Activated CD4-positive, alpha-beta T cell treated with anti-CD3 and anti-CD28 coated beads, Interleukin-2, amount 50 U/mL, for 24 hours (primary cell): ENCODE measurements around the gene FEZF1.

Experiments
- DNase-seq, 2 donors: peaks; one replicate each; pipeline ENCODE4 v3.0.0-alpha.2; 2020; ENCODE audit warnings: low read depth in 1 of 2, low spot score in 1 of 2

Gene FEZF1

DNA sequence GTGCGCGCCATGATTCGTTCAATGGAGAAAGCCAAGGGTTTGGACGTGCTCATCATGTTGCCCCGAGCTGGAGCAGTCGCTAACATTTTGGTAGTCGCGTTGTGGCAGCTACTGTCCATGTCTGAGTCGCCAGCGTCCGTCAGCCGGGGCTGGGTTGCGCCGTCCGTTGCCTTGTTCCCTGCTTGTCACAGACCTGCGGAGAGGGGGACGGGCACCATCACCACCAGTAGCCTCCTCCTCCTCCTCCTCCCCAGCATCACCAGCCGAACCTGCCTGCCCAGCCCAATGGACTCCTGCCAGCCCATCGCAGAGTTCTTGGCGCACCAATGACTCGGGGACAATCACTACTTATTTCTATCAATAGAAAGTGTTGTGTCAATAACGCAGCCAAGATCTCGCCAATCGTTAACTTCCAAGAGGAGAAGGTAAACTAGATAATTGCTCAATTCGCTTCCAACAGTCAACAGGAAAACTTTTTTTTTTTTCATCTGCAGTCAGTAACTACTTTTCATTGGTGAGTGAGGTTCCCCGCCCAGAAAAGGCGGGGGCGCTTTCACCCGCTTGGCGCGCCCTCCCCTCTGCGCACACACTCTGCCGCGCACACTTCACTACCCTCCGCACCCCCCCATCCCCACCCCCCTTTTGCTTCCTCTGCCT, at the start of gene FEZF1:
Gene FEZF1, minus strand, starts transcription at position 432 of the 657 bp plus-strand sequence. Its CDS starts 313 bp downstream, at position 119.
- DNase-seq = no peak

DNA sequence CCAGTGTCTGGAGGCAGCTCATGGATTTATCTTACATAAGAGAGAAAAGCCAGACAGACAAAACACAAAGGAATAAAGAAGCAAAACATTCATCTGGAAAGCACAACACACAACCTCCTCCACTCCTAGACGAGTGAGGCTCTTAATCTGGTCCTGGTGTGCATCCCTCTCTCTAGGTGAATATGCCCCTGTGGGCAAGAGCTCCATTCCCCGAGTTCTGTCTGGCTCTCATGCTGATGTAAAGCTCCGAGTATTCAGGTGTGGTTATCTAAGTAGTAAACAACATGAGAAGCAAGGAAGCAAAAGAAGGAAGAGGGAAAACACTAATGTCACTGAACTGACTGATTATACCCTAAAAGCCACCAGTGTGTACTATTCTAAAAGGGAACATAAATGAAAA, 47.9 kb upstream of the FEZF1 start:
- DNase-seq = no peak

DNA sequence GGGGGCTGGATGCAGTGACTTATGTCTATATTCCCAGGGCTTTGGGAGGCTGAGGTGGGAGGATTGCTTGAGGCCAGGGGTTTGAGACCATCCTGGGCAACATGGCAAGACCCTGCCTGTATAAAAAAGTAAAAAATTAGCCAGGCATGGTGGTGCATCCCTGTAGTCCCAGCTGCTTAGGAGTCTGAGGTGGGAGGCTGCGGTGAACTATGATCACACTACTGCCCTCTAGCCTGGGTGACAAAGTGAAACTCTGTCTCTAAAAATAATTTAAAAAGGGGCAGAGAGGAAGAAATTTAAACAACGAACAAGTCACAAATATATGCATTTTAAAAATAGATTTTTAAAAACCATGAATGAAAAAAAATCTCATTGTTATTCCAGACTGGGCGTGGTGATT, 46.2 kb upstream of the FEZF1 start:
- no peak for DNase-seq

DNA sequence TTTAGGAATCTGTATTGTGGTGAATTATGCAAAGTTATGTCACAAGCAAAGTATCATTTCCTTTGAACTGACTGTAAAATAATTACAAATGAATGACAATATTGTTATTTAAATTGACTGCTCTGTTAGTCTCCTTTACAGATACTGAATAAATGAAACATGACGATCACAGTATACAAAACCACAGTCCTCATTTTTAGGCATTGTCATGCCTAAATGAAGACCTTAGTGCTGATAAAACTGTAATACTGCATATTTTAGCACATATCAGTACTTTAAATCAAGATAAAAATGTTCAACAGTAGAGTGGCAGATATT, 39.7 kb upstream of the FEZF1 start:
- DNase-seq = no peak

DNA sequence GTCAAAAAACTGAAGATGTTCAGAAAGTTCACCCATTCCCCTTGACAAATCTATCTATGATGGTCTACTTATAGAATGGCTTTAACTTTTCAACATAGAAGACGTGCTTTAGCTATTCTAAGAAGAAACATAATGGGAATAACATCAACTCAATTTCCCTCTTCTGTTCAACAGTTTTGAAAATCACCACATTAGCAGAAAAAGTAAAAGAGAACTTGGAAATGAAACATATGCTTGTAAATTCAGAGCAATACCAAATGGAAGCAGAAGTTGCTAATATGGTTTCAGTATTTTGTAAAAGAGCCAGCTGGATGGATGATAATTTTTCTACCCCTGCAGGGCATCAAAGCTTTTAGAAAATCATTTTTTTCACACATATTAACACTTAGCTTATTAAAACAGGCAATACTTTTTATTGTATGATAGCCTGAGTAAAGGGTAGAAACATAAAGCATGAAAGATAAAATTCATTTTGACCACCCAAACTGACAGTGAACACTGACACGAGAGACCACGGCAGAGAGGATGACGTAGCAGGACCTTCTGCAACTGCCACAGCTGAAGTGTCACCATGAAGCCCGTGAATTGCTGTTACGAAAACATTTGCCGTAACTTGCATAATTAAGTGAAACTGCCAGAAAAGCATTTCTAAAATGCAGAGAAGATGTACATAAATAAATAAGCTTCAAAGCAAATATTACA, 39.2 kb upstream of the FEZF1 start:
- DNase-seq = no peak

DNA sequence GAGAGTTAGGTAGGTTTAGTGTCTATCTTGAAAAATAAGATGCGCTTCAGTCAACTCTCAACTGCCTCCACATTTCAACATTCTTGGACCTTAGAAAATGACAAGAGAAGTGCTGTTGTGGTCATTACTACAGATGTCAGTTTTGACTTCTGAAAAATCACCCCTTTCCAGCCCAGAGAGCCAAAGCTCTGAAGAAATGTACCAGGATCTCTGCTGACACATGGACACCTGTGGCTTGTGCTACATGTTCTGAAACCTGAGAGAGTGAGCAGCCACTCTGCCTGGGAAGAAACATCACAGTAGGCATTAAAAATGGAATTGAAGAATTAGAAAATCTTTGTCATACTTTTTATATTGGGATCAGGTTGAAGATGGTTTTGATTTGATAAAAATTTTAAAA, 35.9 kb upstream of the FEZF1 start:
- no peak for DNase-seq

DNA sequence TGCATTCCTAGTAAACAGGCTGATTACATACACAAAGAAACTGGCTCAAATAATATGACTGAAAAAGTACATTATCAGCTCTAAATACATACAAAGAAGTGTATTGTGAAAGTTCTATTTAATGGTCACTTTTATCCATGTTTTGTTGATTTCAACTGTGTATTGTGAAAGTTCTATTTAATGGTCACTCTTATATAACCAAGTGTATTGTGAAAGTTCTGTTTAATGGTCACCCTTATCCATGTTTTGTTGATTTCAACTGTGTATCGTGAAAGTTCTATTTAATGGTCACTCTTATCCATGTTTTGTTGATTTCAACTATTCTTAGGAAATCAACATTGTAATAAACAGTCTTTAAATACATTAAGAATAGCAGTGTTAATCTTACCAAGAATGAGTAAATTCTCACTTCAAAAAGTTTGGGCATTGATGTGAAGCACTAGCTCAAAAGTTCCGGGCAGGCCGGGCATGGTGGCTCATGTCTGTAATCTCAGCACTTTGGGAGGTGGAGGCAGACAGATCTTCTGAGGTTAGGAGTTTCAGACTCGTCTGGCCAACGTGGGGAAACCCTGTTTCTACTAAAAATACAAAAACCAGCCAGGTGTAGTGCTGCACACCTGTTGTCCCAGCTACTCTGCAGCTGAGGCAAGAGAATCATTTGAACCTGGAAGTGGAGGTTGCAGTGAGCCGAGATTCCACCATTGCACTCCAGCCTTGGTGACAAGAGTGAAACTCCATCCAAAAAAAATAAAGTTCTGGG, 34.8 kb upstream of the FEZF1 start:
- no peak for DNase-seq

DNA sequence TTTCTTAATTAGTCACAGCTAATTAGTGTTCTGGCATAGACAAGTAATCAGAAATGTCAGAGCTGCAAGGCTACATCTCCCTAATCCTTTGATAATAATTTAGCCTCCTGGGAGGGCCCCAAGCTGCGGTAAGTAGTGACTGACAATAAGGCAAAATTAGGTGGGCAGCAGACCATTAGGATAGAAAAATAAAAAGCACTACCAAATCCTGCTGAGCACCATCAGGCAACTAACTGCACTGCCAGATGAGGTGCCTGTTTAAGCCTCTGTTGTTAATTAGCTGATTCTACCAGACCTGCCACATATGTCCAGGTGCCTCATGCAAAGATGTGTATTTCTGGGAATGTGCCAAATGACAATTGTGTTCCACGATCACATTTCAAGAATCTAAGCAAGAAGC, 32.5 kb upstream of the FEZF1 start:
- no peak for DNase-seq

DNA sequence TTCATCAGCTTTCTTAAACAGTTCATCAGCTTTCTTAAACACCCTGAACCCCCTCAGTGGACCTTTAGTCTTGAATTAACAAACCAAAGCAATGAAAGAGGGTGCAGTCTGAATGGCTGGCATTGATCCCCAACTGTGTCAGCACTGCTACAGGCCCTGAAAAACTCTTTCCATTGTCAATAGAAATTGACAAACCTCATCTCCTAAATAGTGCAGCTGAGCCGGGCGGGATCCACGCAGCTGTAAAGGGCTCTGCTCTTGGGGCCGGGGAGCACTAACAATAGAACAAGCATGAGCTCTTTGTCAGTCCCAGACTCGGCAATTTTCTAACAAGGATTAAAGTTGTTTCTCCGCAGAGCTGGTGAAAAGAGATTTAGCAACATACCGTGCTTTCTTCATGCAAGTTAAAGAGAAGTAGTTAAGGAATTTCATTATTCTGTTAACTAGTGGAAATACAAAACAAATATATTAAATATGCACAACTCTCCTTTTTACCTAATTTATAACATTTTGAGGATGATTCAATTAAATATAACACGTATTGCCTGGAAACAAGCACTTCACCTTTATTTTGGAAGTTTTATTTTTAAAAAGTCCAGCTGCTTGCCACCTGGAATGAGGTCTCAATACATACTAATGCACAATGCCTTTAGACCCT, 24.7 kb upstream of the FEZF1 start:
- no peak for DNase-seq

DNA sequence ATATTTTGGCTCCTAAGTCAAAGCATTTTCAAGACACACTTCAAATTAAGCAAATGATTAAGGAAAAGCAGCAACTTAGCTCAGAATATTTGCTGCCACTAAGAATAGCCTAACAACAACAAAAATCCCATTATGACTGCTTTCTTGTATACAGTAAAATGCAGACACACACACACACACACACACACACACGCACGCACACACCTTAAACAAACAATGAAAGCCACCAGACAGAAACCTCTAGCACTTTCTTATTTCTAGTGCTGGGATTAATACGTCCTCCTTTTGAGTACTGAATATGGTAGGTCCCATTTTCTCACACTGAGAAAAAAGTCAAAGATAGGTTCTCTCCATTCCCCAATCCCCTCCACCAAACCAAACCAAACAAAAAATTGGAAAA, 23.4 kb upstream of the FEZF1 start:
- DNase-seq = no peak

DNA sequence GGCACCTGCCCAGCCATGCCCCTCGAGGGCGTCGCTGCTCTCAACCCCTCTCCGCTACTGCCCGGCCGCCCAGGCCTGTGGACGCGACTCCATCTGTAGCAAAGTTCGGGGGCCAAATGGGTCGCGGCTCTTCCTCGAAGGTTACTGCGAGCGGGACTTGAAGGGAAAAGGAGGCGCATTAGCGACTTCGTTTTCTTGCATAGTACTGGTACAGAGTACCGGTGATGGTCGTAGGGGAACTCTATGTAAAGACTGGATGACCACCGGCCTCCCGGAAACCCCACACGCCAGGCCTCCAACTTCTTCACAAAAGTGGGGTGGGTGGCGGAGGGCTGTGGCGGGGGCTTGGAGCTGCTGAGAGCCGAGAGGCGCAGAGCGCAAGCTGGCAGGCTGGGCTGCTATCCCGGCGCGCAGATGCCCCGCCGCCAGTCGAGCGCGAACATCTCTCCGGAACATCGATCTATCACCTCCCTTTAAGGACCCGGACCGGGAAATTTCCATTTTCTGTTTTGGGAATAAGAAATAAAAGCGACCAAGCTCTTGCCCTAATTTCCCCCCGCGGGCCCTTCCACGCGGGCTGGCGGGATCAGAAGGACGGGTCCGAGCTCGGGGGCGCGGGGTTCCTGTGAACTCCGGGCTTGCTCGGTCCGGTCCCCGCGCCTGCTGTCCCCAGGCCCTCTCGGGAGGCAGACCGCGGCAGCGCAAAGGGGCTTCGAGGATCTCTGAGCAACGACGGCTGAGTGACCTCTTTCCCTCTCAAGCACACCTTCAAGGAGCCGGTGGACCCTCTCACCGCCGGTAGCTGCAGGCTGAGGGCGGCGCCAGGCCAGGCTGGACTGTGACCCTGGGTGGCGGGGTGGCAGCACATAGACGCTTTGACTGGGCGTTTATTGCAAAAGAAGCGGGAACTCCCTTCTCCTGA, 12.2 kb upstream of the FEZF1 start:
- no peak for DNase-seq

DNA sequence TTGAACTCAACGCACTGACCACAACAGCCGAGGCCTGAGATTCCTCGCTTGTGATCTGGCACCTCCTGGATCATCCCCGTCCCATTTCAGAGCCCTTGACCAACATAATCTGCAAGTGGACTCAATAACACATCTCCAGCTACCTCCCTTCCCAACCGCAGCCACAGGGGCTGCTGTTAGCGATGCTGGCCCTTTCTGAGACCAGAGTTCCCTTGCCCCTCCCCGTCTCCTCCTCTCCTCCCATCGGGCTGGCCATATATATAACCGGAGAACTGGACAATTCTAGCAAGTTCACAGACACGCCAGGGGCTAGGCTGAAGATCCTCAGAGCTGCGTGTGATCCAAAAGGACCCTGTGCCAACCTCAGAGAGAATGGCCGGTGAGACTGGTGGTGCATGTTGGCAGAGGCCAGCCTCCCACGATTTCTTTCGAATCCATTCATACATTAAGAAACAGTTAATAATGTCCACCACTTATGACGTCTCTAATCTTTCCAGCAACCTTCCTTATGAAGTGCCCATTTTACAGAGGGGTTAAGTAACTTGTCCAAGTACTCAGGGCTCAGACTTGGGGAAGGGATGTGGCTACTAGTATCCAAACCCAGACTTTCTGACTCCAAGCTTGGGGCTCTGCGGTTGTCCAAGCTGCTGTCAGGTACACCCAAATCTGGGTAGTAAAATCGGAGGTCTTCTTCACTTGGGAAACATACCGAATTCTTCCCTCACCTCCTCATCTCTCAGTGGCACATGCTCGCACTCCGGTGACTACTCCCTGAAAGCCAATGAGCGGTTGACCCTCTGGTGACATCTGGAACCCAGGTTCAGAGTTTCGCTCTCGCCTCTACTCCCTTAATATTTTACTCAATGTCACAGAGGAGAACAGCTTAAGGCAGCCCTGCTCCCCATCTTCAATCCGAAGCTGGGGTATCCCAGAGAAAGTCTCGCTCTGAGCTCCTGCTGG, 11.2 kb upstream of the FEZF1 start:
- DNase-seq = no peak

DNA sequence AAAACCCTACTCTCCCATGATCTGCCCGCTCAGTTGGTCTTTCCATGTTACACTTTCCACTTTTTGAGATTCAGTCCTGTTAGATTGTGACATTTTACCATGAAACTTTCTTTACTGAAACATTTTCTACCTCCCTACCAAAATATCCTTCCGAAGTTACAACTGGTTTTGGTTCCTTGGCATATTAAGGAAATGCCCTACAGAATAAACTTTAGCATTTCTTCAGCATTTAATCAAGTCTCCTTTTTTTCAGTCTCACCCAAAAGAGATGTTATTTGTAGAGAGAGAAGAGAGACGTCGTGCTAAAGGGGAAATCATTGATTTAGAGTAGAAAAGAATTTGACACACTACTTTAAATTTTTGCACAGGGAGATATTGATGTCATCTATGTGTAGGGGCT, 9.7 kb upstream of the FEZF1 start:
- no peak for DNase-seq

DNA sequence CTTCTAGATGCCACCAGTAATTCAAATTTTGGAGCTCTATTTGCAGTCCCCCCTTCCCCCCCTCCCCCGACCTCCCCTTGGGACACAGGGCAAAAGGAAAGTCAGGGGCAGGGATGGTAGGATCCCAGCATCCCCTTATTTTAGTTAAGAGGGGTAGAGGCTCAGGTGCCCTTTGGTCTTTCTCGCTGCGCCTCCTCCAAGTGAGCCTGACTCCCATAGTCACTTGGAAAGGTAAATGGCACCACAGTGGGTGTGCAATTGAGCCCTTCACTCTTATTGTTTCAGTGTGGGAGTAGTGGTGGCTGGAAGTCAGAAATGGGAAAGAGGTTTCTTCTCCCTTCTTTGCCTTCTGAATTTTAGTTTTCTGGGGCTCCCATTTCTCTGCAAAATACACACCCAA, 8.2 kb upstream of the FEZF1 start:
- DNase-seq = no peak

DNA sequence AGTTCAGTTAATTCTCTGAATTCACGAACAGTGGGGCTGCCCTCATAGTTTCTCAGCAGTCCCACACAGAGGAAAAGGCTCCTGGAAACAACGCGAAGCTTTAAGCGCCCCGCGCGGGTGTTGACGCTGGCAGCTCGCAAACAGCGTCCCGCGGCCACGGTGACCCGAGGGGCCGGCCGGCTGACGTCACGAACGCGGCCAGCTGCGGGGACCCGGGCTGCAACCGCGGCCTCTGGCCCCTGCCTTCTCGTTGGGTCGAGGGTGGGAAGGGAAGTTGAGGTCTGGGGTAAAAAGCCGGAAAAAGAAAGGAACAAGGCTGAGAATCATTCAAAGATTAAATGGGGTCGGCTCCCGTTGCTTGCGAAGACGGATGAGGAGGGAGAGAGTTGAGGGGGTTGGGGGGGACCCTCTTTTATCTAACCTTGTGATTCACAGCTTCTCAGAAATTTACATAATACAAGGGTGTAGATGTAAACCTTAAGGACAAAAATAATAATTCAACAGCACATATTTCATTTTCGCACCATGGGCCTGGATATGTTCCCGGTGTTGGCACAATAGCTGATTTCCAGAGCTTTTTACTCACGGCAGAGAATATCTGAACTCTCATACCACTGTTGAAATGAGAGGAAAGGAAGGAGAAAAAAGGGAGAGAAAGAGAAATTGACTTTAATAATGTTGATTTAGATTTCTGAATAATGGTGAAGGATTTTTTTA, 7.3 kb upstream of the FEZF1 start:
- DNase-seq = no peak

DNA sequence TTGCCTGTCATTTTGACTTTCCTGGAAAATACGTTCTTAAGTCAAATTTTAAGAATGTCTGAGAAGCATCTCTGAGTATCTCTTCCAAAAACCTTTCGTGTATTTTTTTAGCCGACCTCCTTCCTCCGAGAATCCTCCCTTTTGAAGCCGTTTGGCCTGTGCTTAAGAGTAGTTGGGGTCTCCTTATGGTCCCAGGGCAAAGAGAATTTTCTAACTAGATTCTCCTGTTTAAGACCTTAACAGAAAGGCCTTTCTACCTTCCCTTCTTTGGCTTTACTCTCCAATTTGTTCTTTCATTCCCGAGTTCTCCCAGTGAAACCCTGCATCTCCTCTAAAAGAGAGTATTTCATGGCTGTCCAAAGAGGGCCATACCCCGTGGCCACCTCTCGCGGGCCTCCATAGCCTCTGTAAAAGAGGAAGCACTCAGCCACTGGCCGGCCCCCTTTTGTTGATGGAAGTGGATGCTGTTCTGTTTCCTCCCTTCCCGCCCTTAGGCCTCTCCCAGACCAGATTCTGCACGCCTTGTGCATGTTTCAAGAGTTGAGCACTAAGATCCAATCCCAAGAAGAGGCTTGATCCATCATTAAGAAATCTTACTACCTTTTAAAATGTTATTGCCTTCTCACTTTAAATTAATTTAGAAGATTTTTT, 6.6 kb upstream of the FEZF1 start:
- no peak for DNase-seq

DNA sequence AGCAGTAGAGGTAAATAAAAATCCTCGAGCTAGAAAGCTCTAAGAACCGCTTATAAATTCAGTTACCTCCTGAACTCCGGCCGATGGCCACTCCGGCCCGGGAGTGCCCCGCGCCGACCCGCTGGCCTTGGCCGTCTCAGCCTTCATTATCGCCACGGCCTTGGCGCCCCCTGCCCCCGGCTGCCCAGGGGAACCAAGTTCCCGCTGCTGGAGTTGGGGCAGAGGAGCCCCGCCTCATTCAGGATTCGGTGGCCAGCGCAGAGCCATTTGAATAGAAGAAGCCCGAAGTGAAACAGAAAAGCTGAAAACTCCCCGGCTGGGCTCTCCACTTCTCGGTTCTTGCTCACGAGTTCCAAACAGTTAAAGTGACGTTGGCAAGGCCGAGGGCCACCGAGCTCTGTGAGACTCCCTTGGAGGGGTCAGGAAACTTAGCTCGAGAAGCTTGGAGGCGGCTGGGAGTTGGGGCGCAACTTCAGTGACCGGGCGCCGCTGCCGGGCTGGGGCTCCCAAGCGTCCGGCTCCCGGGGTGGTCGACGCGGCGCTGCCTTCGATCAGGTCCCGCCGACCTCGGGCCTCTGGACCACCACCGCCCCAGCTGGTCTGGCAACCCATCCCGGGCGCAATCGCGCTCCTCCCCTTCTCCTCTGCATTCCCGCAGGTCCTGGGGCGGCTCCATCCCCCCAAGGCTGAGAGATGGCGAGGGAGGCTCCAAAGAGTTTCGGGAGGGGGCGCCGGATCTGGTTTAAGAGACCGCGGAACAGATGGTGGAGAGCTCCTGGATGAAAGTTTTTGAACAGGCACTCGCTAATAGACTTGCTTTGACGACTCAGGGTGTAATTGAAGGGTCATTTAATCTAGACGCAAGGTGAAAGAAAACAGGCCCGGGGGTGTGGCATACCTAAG, 5.8 kb upstream of the FEZF1 start:
- no peak for DNase-seq

DNA sequence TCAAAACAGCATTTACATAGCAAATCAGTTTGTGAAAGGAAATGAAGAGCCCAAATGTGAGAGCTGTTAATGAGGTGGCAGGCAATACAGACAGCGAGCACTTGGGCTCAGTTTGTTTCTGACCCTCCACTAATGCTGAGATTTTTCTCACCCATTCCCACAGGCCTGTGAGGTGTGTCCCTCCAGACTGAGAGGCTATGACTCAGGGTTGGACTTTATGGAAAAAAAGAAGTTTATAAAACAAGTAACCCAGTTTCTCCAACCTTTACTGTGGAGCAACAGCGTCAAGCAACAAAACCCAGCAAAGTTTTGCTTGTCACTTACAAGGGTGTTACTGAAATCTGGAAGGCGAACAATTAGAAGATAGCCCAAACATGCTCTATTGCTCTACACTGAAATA, 4.9 kb upstream of the FEZF1 start:
- no peak for DNase-seq
